Measurements from ENCODE around the gene EIPR1.

The EIPR1 gene

DNA sequence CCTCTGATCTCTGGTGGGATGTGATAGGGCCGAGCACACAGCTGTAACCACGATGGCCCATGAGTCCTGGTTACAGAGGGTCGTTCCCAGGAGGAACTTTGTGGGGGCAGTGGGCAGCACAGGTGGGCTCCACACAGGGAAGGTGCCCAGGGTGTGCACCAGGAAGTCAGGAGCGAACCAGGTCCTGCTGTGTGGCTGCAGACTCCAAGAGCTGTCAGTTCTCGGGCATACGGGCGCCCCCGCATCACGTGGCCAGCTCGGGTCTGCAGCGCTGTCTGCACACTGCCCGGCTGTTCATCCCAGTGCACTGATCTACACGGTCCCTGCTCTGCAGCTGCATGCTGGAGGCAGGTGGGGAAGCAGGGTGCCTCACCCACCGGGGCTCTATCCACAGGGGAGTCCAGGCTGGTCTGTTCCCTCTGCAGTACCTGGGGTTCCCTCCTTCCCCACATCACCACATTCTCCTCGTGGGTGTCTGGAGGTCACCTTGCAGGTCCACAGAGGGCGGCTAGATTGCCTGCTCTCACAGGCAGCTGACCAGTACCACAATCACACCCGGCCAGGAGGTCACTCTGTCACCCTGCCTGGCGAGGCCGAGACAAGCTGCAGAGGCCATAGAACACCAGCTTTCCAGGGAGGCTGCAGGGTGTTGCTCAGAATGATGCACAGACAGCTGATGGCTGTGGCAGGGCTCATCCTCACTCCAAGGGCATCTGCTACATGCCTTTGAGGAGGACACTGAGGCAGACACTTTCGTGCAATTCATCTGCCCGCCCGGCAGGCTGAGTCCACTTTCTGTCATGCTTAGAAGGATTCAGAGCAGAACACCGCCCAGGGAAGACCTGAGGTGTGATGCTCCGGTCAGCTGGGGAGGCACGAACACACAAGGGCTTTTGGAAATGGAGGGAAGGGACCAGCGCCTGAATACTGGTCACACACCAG lies 202.7 kb downstream of the EIPR1 start:
- no peak for DNase-seq (ENCODE audit: low read depth)

DNA sequence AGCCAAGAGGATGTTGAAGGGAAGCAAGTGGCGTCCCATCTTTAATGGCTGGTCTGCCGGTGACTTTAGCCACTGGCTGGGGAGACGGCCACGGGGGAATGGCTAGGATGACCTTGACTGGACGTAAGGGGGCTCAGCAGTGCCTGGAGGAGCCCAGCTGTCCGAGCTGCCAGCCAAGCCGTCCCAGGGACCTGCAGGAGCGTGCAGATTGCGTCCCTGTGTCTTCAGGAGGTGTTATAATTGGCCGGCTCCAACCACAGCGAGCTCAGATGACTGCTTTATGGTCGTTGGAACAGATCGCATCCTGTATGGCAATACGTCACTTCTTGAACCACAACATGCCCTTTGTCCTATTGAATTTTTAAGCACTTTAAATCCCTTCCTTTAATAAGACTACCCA lies 204.6 kb downstream of the EIPR1 start:
- no peak for DNase-seq (ENCODE audit: low read depth)

DNA sequence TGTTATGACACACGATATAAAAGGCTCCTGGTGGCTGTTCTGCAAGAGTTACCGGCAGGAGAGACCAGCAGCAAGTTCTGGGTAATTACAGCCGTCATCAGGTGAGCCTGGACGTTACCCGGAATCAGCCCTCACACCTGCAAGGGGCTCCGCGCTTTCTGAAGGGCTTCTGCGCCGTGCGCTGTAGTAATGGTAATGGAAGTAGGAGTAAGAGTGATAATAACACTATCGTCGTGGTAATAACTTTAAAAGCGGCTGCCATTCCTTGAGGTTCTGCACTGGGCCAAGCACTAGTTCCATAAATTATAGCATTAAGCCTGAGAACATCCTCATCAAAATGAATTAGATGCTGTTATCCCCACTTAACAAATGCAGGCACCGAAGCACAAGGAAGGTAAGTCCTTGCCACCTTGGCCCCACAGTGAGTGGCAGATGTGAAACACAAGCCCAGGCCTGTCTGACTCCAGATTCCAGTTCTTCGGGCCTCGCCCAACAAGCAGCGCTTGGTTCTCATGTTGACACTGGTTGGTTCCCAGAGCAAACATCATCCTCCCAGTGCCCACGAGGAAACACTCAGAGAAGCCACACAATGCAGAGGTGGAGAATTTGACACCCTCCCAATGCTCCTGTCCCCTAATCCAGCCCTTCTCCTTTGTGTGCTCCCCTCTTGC lies 205.2 kb downstream of the EIPR1 start:
- DNase-seq (ENCODE audit: low read depth), result no peak

- DNase-seq (ENCODE audit: low read depth), result no peak
Measured at GRCh38 chr2:3171564-3172264, 205.9 kb downstream of the EIPR1 start.

DNA sequence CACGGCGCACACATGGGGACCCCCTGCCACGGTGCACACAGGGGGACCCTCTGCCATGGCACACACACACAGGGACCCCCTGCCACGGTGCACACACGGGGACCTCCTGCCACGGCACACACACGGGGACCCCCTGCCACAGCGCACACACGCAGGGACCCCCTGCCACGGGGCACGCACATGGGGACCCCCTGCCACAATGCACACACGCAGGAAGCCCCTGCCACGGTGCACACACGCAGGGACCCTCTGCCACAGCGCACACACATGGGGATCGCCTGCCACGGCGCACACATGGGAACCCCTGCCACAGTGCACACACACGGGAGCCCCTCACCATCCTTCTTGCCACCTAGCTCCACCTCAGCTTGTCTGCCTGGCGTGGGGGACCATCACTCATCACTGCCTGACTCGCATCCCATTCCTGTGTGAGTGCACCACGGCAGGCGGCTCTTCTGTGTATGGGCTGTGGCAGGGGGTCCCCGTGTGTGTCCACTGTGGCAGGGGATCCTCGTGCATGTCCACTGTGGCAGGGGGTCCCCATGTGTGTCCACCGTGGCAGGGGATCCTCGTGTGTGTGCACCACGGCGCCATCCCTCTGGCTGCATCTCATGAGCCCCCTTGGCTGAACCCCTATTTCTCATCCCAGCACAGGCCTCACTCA lies 206.7 kb downstream of the EIPR1 start:
- no peak for DNase-seq (ENCODE audit: low read depth)

- DNase-seq (ENCODE audit: low read depth), result no peak
Measured at GRCh38 chr2:3169106-3169870, 208.3 kb downstream of the EIPR1 start.

- DNase-seq (ENCODE audit: low read depth), result no peak
Measured at GRCh38 chr2:3168230-3168891, 209.3 kb downstream of the EIPR1 start.

- no peak for DNase-seq (ENCODE audit: low read depth)
Measured at GRCh38 chr2:3163401-3163800, 214.2 kb downstream of the EIPR1 start.

GRCh38 chr2:3162442-3163077 lies 215.1 kb downstream of the EIPR1 start:
- no peak for DNase-seq (ENCODE audit: low read depth)

- no peak for DNase-seq (ENCODE audit: low read depth)
Measured at GRCh38 chr2:3160751-3161330, 216.8 kb downstream of the EIPR1 start.

- DNase-seq (ENCODE audit: low read depth), result no peak
Measured at GRCh38 chr2:3159782-3160545, 217.7 kb downstream of the EIPR1 start.

- no peak for DNase-seq (ENCODE audit: low read depth)
Measured at GRCh38 chr2:3154700-3155099, 222.9 kb downstream of the EIPR1 start.

DNA sequence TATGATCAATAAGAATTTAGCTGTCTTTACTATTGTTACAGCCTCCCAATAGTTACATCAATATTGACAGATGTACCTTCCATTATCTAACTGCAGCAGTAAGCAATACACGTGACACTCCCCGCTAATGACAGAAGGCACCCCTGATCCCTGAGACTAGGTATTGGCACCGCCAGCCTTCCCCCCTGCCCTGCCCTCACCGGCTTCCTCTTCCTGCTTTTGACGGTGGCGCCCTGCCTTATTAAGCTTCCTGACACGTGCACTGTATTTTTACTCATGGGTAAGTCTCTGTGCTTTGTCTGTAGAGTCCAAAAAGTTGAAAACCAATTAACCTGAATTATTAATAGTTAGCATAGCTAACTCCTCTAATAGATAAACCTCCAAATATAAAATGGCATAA lies 223.5 kb downstream of the EIPR1 start:
- no peak for DNase-seq (ENCODE audit: low read depth)

GRCh38 chr2:3151153-3151918 lies 226.3 kb downstream of the EIPR1 start:
- DNase-seq (ENCODE audit: low read depth), result no peak

- DNase-seq (ENCODE audit: low read depth), result no peak
Measured at GRCh38 chr2:3149441-3150217, 228.0 kb downstream of the EIPR1 start.

- DNase-seq (ENCODE audit: low read depth), result no peak
Measured at GRCh38 chr2:3148716-3149115, 228.9 kb downstream of the EIPR1 start.

GRCh38 chr2:3147651-3148530 lies 229.7 kb downstream of the EIPR1 start:
- no peak for DNase-seq (ENCODE audit: low read depth)
